NCI-H1436 (cell line): ENCODE results near the gene DPYSL5.
A peak's percentile ranks its signal among the peaks of the same experiment; 100 is the strongest.

Experiments used
- DNase-seq: peaks from one replicate; lab custom pipeline; 2025; lab: John Stamatoyannopoulos, UW

Gene DPYSL5

DNA sequence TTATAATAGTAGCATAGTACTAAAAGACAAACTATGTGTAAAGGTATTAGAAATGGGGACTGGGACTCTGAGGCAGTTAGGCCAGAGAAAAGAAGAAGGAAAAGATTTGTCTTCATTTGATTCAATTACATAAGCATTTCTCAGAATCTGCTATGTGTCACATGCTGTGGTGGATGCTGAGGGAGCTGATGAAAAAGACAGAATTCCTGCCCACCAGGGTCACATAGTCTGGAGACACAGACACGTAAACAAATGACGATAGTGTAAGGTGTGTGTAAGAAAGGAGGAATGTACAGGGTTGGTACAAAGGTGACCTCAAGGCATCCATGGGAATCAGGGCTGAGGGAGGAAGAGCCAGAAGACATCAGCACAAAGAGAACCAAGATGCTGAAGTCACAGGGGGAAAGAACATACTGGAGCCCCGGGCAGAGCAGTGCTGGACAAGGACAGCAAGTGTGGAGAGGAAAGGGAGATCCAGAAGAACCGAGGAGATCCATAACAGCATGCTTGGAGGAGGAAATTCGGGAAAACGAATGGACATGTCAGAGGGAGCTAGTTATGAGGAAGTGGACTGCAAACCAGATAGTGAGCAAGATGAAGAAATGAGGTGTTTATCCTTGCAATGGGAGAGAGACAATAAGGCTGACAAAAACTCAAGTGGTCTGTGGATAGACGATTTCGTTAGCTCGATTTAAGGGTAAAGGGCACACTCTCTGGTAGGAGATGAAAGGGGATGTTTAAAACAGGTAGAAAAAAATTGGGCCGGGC, 121.3 kb downstream of the DPYSL5 start:
- no peak for DNase-seq

DNA sequence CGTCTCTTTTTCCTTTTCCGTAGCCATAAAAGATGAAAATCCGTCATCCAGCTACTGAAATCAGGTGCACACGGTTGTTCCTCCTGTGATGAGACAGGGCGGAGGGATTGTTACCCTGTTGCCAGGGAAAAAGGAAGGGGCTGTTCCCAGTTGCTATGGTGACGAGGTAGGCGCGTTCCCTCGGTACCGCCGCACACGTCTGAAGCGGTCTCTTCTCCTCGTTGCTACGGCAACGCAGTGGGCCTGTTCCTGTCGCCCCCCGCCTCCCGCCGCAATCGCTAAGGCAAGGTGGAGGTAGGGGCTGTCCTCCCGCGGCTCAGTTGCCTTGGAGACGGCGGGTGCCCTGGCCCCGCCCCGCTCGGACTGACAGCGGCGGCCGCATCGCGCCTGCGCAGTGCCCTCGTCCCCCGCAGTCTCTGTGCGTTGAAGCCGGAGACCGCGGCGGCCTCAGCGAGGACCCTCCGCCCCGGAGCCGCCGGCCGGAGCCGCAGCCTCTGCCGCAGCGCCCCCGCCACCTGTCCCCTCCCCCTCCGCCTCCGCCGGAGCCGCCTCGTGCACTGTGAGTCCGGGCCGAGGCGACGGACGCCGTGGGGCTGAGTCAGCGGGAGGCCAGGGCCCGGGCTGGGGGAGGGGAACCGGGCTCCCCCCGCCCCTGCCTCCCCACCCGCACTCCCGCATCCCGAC, 122.5 kb downstream of the DPYSL5 start, which contains the start of gene MAPRE3:
MAPRE3 (plus strand) TSS at position 394 of the 684 bp plus-strand sequence. CDS start 51,582 bp downstream, outside the sequence.
- peak; percentile 89 for DNase-seq

DNA sequence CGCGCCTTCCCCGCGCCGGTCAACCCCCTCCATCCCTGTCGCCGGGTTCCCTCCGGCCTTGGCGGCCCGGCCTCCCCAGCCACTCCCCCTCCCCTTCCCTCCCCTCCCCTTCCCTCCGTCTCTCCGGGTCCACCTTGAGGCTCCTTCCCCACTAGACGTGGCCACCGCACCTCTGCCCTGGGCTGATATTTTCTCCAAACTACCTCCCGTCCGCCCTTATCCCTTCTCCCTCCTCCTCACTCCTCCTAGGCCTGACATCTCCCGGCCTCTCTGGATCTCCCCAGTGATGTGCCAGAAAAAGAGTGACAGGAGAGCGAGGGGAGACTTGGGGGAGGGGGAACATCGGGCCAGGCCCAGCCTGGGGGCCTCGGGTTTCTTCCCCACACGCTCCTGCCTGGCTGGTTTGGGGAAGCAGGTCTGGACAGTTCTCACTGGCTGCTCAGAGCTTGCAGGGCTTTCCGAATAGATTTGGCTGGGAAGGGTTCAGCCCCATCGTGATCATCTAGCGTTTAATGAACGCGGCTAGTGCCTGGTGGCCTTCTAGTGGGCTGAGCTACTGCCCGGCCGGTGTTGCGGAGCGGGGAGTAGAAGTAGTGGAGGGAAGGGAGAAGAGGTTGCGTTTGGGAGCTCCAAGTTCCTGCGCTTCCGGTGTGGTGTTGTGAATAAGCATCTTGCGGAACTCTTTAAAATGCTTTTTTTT, 123.1 kb downstream of the DPYSL5 start:
- no peak for DNase-seq

DNA sequence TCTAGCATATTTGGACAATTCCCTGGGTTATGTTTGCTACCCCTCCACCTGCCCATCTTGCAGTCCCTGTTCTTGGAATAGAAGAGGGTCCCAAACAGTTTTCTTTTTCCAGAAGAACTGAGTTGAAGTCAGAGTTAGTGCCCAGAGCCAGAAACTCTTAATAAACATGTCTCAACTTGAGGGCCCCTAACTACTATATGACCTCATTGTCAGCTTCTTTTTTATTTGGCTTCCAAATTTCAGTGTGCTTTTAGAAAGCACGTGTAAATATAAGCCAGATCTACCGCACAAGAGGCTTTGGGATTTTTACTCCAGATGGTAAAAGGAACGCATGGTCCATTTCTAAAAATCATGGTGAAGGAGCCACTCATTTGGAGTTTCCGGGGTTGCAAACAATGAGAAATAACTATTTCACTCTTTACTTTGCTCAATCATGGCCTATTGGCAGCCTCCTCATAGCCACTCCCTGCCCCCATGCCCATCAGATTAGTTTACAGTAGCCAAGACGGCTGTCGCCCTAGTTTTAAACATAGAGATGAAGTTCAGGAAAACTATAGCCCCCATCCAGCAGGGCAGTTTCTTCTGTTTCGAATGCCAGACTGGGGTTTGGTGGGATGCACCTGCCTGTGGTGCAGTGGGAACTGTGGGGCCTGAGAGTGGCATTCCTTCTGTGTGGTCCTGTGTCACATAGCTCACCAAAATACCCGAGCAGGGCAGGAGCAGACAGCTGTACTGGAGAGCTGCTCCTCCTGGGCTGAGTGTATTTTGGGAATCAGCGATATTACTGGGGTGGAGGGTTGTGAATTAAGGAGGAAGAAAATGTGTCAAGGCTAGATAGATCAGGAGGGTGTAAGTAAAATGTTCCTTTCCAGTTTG, 124.2 kb downstream of the DPYSL5 start:
- DNase-seq: no peak

DNA sequence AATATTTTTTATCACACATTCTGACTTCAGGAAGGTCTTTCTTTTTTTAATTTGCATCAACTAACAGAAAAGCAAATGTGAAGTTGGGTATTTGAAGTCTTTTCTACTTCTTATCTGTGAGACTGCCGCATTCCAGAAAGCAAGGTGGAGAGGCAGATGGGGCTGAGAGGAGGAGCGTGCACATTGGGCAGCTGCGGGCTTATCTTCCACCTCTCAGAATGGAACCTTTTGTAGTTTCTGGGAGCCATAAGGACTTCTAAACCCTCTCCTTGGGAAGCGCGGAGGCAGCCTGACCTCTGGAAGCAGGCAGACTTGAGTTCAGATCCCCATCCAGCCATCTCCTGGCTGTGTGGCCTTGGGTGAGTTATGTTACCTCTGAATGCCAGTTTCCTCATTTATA, 126.4 kb downstream of the DPYSL5 start:
- DNase-seq: no peak

DNA sequence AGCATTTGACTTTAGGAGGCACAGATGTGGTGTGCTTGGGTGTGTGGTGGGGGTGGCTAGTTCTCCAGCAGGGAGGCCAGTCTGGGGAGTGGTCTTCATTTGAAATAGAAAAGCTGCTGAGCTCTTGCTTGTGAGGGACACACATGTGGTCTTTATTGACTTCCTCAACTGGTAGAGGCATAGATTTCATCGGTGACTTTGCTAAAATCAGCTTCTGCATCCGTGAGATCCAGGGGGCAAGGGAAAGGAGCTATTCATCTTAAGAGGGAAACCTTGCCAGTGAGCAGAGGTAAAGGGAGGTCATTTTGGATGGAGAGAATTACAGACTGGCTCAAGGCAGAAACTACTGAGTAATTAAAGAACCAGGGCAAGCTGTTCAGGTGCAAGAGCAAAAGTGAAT, 127.2 kb downstream of the DPYSL5 start:
- no peak for DNase-seq

DNA sequence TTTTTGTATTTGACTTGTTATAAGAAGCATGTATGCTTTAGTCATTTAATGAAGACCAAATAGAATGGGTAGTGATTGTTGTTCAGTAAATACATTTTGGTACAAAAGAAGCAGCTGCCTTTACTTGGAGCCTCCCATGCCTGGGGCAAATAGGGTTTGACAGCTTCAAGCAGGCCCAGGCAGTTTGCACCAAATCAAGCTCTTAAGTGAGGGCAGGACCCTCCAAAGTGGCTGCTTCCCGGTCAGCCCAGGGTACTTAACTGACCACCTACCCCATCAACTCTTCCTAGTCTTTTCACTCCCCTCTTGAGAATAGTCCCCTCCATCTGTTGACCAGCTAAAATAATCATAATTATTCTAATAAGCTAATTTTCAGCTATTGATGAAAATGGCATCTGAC, 127.7 kb downstream of the DPYSL5 start:
- DNase-seq: no peak

DNA sequence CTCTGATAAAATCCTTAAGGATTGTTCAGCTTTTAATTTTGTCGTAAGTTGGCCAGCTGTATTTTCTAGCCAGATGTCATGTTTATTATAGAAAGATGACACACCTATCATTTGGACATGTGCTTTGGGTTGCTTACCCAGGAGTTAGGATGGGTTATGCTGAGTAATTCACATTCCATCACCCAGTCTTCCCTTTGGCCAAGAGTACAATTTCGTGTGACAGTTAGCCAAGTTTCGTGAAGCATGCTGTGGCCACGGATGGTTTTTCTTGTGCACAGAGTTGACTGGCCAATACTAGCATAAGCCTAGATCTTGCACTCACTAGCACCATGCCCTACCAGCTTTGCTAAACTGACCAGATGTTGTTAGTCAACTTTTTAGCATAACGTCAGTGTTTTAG, 128.3 kb downstream of the DPYSL5 start:
- DNase-seq: no peak

DNA sequence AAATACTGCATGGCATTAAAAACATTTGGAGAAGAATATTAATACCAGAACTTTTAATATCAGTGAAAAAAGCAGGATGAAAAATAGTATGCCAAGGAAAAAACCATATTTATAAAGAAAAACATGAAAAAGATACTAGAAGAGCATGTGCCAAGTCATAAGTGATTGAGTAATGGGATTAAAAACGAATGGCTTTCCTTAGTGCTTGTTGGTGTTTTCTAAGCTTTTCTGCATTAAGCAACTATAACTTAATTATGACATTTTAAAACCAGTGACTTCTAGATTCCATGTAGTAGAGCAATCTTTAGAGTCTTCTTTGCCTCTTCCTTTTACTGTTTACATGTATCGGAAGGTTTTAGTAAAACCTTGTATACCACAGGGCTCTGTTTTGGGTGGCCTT, 129.1 kb downstream of the DPYSL5 start:
- DNase-seq: no peak

DNA sequence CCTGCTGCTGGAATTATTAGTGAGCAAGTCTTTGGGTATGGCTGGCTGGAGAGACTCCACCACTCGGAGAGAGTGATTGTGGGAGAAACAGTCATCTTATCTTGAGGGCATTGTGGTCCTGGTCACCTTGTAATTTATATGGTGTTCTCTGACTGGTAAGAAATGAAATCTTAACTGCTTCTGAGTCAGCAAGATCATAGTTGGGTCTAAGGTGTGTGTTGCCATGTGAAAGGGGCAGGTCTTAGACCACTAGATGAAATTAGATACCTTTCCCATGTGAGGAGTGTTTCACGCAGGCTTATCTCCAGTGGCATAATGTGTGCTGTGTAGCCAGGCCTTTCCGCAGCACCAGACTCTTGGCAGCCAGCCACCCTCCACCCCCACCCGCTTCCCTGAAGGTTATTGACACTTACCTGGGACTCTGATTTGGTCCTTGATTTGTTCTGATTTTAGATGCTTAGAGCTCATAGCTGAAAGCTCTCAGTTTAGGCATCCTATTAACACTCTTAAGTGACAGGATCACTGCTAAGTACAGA, 130.2 kb downstream of the DPYSL5 start:
- peak; percentile 26 for DNase-seq

DNA sequence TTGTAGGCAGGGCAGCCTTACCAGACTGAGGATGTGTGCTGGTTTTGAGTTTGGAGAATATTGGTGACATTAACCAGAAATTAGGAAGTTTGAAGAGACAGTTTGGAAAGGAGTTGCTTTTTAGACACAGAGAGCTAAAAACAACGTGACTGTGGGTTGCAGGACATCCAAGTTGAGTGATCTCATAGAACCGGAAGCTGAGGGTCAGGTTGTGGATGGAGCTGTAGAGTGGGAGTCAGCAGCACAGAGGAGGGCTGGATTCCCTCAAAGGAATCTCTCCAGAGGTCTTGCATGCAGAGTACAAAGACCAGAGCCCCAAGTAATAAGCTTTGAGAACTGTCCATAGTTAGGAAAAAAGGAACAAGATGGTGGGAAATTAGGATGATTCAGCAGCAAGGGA, 131.8 kb downstream of the DPYSL5 start:
- DNase-seq: no peak

DNA sequence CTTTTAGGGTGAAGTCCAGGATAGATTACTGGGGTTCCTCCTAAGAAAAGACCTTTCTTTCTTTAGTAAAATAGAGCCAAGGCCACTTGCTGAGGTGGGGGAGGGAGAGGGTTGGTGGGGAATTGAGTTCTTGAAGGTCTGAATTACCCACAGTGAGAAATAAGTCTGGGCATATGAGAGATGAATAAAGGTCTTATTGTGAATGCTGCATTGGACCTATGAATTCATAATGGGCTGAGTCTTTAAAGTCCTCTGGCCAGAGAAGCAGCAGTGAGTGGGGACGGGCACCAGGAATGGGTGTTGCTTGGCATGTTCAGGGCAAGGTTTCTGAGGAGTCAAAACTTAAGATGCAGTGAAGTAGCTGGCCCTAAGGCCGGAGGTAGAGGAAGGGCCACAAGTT, 133.0 kb downstream of the DPYSL5 start:
- no peak for DNase-seq

DNA sequence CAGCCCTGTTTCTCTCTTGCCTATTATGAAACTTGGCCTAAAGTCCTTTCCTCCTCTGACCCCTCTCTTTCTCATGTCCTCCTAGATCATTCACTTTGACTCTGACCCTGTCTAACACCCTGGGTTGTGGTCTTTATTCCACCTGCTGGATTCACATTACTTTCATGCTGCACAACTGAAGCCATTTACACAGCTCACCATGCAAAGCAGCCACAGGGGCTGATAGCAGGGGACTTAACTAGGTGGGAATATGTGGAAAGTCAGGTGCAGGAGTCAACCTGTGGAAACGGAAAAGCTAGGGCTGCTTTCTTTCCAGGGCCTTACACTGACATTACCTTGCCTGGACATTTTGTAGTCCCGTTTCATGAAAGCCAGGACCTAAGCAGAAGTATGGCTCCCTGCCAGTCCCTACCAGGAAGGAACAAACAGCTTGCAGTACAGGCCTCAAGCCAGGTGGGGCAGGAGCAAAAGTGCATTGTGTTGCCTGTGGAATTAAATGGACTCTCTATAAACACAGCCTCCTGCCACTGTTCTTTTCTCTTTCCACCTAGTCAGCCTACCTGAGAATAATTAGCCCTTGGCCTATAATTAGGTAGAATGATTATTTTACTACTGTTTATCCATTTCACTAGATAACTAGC, 134.3 kb downstream of the DPYSL5 start:
- peak; percentile 57 for DNase-seq

DNA sequence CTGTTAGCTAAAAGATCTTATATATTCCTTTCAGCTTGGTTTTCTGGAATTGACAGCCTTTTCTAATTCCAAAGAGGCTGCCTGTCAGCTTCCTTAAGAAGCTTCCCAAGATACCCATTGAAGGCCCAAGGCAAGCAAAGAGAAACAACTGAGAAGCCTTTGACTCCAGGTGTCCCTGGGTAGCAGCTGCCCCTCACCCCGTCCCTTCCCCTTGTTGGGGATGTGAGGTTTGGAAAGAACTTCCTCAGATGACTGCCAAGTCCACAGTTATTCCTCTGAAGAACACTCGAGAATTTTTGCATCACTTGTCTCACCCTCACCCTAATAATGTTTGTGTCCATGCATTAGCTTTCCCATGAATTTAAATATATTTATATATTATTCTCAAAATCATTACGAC, 135.8 kb downstream of the DPYSL5 start:
- no peak for DNase-seq

DNA sequence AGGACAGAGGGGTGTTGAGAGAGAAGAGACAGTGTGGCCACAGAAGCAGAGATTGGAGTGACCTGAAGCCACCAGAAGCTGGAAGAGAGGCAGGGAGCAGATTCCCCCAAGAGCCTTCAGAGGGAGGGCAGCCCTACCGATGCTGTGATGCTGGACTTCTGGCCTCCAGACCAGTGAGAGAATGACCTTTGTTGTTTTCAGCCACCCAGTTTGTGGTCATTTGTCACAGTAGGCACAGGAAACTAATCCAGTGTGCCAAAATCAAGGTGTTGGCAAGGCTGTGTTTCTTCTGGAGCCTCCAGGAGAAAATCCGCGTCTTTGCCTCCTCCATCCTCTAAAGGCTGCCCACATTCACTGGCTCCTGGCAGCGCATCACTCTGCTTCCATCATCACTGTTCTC, 137.9 kb downstream of the DPYSL5 start:
- DNase-seq: no peak

DNA sequence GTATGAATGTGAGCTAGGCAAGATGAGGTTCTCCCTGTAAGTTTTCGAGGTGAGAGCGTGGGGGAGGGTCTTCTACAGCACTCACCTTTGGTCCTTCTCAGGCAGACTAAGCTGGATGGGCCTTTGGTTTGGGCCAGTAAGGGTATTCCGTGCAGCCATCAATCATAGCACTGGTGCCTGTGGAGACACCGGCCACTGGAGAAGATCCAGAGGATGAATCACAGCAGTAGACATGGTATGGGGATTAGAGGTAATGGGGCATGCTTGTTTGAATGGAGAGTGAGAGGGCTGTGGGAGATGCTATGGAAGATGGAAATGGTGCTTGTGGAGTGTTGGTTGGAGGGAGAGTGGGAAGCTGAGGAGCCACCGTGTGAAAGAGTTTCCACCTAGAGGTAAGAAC, 138.6 kb downstream of the DPYSL5 start:
- DNase-seq: no peak

DNA sequence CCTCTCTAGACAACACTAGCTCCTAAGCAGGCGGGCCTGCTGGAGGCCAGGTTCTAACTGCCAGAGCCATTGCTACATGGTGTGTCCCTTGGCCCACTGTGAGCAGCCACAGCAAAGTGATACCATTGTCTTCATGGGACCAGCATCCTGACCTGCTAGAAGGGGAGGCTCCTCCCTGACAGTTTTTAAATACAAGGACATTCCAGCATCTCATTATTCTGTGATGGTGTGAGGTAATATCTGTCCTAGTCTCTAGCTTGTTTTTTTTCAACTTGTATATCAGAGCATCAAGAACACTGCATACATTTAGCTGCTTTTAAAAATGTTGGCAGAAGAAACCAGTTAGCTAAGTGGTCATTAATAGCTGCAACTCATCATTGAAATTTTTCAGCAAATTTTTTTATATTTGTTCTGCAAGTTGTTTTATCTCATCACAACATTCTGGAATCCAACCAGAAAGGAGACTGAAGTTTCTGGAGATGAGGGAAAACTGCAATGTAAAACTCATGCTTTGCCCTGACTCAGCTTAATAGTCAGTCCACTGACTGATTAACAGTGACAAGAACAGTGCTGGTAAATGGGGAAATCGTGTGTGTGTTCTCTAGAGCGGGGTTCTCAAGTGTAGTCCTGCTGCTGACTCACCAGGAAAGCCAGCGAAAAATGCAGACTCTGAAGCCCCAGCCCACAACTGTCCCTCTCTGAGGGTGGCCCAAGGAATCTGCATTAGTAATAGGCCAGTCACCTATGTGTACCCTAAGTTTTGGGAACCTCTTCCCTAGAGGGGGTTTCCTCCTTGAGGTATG, 140.3 kb downstream of the DPYSL5 start:
- DNase-seq: no peak

DNA sequence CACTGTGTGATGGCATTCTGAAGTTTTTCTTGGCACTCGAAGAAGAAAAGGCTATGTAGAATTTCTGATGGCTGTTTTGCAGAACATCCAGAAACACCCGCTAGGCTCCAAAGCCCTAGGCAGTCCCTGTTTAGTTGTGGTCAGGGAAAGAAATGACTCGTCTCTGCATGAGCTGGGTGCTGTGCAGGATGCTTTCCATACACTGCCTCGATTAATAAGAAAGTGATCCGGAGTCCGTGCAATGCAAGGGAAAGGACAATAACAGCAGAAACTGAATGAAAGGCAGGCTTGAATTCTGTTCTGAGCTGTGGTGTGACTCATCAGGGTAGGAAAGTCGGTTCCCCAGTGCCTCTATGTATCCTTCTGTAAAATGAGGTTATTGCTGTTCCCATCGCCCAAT, 141.2 kb downstream of the DPYSL5 start:
- DNase-seq: no peak

DNA sequence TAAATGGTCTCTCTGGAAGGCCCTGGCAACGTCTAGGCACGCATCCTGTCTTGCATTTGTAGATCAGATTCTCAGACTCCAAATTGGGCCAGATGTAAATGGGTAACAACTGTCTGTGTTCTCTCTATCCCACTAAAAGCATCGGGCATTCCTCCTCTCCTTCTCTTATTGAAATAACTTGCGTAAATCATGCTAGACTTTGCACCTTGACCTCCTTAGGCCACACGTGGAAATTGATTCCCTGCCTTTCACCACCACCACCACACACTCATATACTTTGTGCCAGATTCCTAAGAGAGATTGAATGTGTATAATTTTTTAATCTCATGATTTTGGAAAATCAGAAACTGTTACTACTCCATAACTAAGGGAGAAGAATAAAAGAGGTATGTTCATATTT, 143.8 kb downstream of the DPYSL5 start:
- no peak for DNase-seq

DNA sequence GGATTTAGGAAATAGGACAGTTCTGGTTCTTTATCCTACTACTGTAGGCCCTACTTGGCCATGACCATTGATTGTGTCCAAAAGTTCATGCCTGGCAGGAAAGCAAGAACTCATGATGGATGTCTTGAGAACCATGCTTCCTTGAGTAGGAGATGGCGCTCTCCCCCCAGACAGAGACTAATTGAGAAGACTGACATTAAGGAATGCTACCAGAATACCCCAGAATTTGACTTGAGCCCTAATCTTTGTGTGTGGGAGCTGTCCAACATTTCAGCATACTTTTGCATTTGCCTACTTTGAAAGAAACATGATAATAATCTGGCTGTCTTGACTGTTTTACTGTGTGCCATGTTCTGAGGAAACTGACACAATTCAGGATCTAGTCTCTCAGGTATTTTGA, 145.8 kb downstream of the DPYSL5 start:
- no peak for DNase-seq
